ENCODE results near the gene HOXD12.

HOXD12 gene

DNA sequence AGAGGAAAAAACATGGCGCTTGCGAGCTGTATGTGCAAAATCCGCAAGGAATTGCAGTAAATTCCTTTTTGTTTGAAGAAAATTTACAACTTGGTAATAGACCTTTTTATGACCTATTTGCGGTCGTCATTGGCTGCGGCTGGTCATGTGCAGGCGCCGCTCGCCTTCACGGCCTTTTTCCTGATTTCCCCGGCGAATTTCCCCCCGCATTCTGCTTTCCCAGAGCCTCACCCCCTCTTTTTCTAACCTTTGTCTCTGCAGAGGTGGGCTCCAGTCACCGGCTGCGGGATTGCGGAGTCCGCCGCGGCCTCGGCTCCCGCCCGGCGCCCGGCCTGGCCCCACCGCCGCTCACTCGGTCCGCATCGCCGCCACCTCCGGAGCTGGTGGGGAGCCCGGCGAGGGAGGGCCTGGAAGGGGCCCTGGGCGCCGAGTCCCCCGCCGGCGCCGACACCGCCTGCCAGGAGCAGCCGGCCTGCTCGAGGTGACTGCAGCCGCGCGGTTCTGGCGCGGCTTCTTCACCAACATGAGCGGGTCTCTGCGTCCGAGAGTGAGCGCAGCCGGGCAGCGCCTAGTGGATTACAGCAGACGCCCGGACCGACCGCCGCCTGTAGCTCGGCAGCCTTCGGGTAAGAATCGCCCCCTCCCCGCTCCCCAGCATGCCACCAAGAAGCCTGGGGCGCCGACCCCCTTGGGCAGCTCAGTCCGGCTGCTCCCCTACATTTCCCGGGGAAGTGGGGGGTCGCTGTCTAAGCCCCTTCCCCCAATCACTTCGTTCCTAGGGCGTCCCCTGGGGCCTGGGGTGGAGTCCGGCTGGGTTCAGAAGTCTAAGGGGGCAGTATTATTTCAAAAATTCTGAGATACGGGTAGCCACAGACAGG is 37.0 kb downstream of the HOXD12 start:
- no peak for DNase-seq

GRCh38 chr2:176137252-176137580 is 37.6 kb downstream of the HOXD12 start:
- DNase-seq = no peak

DNA sequence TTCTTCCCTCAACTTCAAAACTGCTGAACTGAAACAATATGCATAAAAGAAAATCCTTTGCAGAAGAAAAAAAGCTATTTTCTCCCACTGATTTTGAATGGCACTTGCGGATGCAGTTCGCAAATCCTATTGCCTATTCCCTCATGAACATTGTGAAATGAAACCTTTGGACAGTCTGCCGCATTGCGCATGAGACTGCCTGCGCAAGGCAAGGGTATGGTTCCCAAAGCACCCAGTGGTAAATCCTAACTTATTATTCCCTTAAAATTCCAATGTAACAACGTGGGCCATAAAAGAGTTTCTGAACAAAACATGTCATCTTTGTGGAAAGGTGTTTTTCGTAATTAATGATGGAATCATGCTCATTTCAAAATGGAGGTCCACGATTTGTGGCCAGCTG is 38.3 kb downstream of the HOXD12 start:
- DNase-seq = no peak

- DNase-seq = no peak
These were observed 38.9 kb downstream of the HOXD12 start for GRCh38 chr2:176138526-176138922.

GRCh38 chr2:176138923-176139660 is 39.5 kb downstream of the HOXD12 start:
- no peak for DNase-seq

GRCh38 chr2:176139661-176140512 is 40.3 kb downstream of the HOXD12 start:
- DNase-seq = no peak

DNA sequence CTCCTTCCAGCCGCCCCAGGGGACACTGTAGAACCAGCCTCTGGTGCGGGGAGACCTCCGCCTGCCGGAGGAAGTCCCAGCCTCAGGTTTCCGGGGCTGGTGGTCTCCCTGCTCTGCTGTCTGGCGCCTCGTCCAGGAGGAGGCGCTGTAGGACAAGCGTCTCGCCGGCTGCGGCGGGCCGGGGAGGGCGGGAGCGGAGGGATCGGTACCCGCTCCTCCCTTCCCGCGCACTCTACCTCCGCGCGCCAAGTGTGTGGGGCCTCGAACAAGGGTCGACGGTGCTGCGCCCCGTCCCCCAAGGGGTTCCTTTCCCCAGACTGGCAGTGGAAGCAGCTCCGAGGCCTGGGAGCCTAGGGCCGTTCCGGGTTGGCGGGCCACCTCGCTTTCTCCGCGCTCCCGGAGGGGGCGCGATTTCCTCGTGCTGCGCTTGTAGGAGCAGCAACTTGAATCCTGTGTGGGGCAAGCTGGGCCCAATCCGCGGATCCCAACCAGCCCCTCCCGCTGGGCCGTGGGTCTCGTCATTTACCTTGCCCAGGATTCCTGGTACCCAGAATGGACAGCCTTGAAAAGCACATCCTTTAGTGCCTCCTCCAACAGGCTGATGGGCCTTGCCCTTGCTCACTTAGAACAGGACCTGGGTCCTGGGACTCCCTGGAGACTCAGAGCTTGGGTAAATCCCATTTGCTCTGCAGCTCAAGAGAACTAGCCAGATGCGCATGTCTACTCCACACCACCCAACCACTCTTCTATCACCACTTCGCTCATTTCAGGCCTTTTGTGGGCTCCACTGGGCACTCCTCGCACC is 41.1 kb downstream of the HOXD12 start:
- DNase-seq = peak; percentile 61

- no peak for DNase-seq
These were observed 42.7 kb downstream of the HOXD12 start for GRCh38 chr2:176142281-176142680.

- no peak for DNase-seq
These were observed 45.7 kb downstream of the HOXD12 start for GRCh38 chr2:176145085-176145969.

- DNase-seq = no peak
These were observed 46.5 kb downstream of the HOXD12 start for GRCh38 chr2:176146101-176146500.

DNA sequence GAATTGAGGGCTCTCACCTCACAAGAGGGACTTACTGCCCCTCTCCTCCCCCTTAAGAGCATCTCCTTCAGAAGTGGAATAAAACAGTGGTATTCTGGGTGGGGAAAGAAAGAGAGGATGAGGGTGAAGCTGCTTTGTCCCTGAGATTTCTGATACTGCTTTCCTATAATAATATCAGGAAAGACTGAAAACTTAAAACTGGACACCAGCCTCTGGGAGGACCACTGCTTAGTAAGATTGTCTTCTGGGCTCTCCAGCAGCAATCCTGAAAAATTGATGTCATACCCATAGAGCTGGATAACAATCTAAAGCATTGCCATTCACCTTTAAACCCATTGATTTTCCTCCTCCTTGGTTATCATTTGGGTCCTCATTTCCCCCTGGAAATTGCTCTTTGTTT is 47.0 kb downstream of the HOXD12 start:
- DNase-seq = no peak

DNA sequence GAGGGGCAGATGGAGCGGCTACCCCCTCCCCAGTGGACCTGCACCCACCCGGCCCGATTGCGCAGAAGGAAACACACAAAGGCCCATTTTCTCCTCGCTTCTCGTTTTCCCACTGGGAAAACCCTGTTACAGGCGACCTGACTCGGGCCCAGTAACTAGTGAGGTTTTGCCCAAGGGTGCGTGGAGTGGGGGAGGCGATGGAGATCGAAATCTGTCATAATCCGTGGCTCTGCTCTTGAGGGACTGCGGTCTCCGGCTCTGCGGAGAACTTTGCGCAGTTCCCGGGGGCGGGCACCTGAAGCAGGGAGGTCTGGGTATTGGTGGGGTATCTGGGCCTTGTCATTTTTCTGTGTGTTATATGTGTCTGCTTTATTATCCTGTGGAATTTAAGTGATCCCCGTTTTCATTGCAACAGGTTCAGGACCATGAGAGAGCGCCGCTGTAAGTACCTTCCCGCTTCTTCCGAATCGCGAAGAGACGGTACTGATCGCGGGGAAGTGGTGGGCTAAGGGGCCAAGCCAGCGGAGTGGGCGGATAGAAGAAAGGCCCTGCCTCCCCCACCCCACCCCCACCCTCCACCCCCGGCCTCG is 47.7 kb downstream of the HOXD12 start:
- DNase-seq = no peak

- no peak for DNase-seq
These were observed 48.4 kb downstream of the HOXD12 start for GRCh38 chr2:176147800-176148496.

- no peak for DNase-seq
These were observed 49.3 kb downstream of the HOXD12 start for GRCh38 chr2:176148751-176149421.

- no peak for DNase-seq
These were observed 49.9 kb downstream of the HOXD12 start for GRCh38 chr2:176149481-176149938.

DNA sequence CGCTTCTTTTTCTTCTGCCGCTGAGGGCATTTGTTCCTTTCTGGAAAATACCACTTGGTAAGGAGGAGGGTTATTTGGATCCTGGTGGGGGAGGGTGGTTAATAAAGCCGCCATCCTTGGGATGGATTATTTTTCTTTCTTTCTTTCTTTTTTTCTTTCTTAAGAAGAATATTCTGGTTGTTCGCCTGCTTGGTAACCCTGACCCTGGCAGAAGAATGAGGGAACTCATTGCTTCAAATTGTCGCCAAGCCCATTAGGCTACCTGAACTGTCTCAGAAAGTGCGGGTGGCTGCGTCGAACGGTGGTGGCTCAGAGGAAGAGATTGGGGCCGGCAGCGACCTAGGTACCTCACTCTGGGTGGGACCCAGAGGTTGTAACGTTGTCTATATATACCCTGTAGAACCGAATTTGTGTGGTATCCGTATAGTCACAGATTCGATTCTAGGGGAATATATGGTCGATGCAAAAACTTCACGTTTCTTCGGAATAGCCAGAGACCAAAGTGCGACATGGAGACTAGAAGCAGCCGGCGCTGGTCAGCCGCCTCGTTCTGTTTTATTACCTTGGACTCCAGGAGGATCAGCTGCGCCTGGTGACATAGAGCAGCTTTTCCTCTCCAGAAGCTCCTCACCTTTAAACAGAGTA is 50.5 kb downstream of the HOXD12 start:
- DNase-seq = no peak

GRCh38 chr2:176150584-176151441 is 51.2 kb downstream of the HOXD12 start:
- no peak for DNase-seq
